Hepatocyte (in vitro differentiated cells): ENCODE measurements around the gene PHKB.

ENCODE experiments used
- CTCF ChIP-seq: fragments of 200-600 bp; sonication (generic); IDR thresholded peaks from 2 replicates; pipeline ENCODE4 v1.5.1; 2016; ENCODE audit warnings: antibody characterized with exemption, mild to moderate bottlenecking; ENCODE audit not compliant: poor library complexity
- EZH2 ChIP-seq: fragments of 200-600 bp; sonication (generic); IDR thresholded peaks from 2 replicates; pipeline ENCODE4 v1.6.1; 2016; ENCODE audit warnings: antibody characterized with exemption, mild to moderate bottlenecking, borderline replicate concordance

- no peak for TF ChIP-seq CTCF
- TF ChIP-seq EZH2 = no peak
Observed at GRCh38 chr16:47413041-47413440, 48.1 kb upstream of the PHKB start.
